GM19035 (cell line): ENCODE data around the gene ACTRT3.

ENCODE experiments used
- ATAC-seq: cut with Tn5 transposase; IDR thresholded peaks from one replicate; pipeline ENCODE4 v1.9.1; 2021; ENCODE audit not compliant: unreplicated experiment

ACTRT3 gene

DNA sequence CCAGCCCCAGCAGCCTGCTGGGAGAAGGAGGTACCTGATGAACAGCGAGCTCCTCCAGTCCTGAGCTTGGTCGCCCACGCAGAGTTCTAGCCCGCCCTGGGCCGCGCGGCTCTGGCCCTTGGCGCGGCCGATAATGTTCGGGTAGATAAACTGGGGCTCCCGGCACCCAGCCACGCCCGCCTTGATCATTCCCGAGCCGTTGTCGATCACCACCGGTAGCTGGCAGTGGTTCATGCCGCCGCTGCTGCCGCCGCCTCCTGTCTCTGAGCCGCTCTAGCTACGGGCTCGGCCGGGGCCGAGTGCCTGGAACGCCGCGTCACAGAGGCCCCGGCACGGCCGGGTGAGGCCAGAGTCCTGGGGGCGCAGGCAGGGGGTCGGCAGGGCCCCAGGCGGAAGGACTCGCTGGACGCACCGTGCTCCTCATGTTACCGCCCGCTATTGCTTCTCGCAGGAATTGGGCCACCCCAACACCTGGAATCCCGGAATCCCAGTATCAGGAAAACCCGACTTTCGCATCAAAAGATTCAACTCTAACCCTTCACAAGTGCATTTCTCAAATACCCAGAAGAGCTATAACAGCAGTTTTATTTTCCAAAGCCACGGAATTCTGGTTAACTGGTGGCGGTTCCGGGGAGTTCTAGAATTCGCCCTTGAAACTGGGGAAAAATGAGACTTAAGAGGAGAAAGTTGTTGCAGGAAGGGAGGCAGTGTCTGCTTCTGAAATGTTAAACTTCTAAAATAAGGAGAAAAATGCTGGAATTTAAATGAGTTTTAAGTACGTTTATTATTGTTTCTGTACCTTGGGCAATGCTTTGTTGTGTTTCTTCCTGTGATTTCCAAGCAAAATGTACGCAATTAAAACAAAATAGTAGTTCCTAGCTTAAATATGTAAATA is at the start of gene ACTRT3:
TSS of gene ACTRT3 (minus strand) at position 275 of the 895 bp plus-strand sequence. CDS start at position 234, 41 bp downstream.
- ATAC-seq, result peak; percentile 15

DNA sequence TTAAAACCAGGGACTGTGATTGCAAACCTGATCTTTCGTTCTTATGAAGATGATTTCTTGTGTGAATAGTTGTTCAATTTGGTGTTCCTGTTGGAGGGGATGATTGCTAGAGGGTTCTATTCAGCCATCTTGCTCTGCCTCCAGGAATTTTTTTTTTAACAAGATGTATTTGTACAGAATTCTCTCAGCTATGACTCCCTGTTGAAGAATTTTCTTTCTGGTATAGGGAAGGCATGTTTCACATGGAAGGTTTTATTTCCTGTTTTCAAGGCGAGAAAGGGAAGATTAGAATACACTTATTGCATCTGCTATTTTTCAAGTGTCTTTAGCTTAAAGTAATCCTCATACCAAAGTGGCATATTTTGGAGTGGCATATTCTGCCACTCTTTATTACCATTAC is 49.0 kb upstream of the ACTRT3 start:
- ATAC-seq, result no peak

DNA sequence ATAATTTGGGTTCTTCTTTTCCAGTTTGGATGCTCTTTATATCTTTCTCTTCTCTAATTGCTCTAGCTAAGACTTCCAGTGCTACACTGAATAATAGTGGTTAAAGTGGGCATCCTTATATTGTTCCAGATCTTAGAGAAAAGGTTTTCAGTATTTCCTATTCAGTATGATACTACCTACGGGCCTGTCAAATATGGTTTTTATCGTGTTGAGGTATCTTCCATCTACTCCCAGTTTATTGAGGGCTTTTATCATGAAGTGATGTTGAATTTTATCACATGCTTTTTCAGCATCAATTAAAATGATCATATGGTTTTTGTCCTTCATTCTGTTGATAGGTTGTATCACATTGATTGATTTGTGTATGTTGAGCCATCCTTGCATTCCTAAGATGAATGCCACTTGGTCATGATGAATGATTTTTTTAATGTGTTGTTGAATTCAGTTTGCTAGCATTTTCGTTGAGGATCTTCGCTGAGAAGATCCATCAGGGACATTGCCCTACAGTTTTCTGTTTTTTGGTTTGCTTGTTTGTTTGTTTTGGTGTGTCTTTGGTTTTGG is 46.3 kb upstream of the ACTRT3 start:
- no peak for ATAC-seq

GRCh38 chr3:169813757-169814517 is 44.6 kb upstream of the ACTRT3 start:
- peak; percentile 85 for ATAC-seq

DNA sequence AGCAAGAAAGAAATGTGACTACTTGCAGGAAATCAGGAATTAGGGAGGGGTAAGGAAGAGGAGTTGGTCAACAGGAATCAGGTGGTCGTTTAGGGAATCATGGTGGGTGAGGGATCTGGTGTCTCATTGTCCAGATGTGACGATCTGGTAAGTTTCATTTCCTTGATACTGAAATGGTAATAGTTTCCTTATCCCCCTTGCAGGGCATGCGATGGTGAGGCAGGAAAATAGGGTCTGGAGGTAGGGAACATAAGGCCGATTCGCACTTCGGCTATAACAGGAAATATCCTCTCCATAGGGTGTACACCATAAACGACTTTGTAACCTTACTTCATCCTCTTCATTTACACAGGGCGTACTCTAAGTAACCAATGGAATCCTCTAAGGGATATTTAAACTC is 43.9 kb upstream of the ACTRT3 start:
- ATAC-seq, result no peak

DNA sequence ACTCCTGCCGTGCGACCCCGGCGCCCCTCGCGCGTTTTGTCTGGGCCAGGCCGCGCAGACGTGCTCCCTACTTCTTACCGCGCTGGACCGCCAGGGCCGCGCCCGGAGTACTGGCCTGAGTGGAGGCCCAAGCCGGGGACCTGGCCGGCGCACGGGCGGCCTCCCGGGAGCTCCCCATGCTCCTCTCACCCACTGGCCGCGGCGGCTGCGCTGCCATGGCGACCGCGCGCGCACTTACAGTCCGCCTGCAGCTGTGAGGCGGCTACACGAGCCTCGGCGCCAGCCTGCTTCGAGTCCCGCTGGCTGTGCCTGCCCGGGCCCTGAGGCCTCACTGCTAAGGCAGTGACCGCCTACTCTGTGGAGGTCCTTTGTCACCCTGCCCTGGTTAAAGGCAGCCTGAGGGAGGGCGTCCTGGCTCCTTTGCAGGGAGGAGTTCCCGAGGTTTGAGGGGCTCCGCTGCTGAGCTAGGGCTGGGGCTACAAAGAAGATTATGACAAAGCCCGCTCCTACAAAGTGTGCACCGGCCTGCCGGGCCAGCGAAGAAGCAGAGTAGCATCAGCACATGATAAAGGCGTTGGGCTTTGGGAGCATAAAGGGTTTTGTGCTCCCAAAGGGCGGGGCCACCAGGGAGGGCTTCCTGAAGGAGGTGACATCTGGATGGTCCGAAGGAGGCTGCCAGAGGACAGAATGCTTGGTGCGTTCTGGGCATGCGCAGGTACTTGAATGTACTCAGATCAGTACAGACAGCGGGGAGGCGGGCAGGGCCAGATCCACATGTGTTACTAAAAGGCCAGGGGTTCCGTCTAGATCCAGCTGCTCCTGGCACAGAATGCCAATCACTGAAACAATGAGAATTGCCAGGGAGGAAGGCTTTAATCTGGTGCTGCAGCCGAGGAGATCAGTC is 43.2 kb upstream of the ACTRT3 start, which contains the start of the genes LRRC34 and LRRIQ4:
TSS of gene LRRC34 (minus strand) at position 573 of the 904 bp plus-strand sequence. CDS start at position 217, 356 bp downstream.
TSS of gene LRRIQ4 (plus strand) at position 539 of the 904 bp plus-strand sequence. CDS start 9,052 bp downstream, outside the sequence.
- ATAC-seq, result peak; percentile 67

DNA sequence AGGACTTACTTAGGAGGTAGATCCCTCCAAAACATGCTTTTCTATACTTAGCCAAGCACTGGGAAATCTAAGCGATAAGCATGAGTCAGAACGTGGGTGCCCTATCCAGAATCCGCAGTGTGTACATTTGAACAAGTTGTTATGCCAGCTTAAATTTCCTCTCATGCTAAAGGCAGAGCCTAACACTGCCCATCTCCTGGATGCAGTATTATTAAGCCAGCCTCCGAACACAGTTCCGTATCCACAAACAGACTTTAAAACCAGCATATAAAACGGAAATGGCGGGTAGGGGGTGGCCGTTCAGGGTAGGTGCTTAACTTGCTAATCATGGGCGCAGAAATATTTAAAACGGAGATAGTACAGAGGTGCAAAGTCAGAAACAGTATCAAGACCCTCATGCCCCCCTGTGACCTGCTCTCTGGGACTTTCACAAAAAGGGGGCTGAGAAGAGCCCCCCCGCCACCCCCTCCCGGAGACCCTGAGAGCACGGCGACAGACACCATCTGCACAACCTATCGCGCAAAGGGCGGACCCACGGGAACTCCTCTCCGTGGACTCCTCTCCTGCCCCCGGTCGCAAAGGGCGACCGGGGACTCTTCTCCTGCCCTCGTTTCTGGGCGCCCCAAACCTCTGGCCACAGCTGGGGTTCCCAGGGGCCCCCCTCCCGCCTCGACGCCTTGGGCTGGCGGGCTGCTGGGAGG is 42.4 kb upstream of the ACTRT3 start:
- peak; percentile 14 for ATAC-seq

- no peak for ATAC-seq
Measured at GRCh38 chr3:169809230-169809795, 40.0 kb upstream of the ACTRT3 start.

DNA sequence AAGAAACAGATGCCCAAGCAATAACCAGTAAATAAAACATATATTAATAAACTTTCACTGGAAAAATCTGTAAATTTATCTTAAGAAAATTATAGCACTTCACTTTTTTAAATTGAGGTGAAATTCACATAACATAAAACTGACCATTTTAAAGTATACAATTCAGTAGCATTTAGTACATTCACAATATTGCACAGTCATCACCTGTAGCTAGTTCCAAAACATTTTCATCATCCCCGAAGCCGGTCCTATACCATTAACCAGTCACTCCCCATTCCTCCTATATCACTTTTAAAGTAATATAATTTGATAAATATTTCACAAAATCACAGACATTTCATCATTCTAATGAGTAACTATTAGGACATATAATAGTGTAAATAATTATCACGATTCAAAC is 35.3 kb upstream of the ACTRT3 start:
- no peak for ATAC-seq

- no peak for ATAC-seq
Measured at GRCh38 chr3:169792359-169792758, 23.0 kb upstream of the ACTRT3 start.

GRCh38 chr3:169790687-169791429 is 21.5 kb upstream of the ACTRT3 start:
- no peak for ATAC-seq

- no peak for ATAC-seq
Measured at GRCh38 chr3:169790219-169790618, 20.9 kb upstream of the ACTRT3 start.

DNA sequence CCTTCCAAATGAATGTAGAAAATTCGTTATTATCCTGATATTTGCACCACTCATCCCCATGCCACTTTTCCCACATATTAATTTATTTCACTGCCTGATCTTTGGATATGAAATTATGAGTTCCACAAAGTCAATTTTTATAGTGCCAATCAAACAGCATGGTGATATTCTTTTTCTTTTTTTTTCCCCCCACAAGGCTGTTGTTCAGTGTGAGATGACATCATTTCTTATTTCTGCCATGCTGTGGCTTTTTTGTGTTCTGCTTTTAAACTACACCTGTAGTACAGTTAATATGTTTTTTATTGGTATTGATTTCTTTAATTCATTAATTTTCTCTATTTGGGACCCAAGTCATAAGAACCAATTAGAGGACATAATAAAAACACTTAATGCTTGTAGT is 18.4 kb upstream of the ACTRT3 start:
- ATAC-seq, result no peak

DNA sequence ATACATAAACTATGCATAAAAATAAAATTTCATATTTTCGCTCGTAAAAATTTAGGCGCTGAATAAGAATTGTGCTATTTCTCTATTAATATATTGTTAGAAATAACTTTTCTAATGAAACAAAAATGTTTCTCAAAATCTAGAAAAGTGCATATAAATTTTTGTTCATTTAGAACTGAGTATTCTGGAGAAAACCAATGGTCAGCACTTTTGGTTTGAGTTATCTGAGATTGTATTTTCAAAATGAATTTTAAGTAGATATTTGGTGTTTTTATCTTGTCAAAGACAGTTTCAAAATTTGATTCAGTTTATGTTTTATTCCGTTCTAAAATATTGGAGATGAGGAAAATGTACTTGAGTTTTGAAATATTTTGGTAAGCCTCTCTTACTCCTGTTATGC is 17.8 kb upstream of the ACTRT3 start:
- ATAC-seq, result no peak

DNA sequence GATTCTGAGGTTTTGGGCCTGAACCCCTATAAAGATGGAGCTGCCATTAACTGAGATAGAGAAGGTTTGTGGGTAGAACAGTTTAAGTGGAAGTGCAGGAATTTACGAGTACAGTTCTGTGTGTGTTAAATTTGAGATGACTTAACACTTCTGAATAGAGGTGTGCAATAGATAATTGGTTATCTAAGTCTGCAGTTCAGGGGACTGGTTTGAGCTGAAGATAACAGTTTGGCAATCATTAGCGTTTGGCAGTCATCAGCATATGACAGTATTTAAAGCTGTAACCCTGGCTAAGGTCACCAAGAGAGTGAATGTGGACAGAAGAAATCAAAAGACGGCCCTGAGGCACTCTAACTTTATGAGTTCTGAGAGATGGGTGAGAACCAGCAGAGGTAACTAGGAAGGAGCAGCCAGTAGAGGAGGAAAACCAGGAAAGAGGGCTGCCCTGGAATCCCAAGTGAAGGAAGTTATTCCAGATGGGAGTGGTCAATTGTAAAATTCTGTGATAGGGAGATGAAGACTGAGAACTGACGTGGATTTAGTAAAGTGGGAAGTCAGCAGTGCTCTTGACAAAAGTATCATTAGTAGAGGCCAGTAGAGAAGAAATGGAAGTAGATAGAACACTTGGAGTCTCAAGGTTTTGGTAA is 12.0 kb upstream of the ACTRT3 start:
- ATAC-seq, result no peak

GRCh38 chr3:169780742-169781141 is 11.4 kb upstream of the ACTRT3 start:
- ATAC-seq, result no peak

DNA sequence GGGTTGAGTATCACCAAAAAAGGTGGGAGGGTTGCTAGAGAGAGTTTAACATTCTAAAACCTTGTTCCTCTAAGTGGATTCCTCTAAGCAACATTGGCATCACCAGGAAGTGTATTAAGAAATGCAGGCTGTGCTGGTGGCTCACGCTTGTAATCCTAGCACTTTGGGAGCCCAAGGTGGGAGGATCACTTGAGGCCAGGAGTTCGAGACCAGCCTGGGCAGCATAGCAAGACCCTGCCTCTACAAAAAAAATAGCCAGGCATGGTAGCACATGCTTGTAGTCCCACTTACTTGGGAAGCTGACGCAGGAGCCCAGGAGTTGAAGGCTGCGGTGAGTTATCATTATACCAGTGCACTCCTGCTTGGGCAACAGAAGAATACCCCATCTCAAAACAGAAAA is 8.5 kb upstream of the ACTRT3 start:
- no peak for ATAC-seq

GRCh38 chr3:169774186-169774585 is 4.8 kb upstream of the ACTRT3 start:
- ATAC-seq, result no peak
